ENCODE data around the gene TXNDC16.

DNA sequence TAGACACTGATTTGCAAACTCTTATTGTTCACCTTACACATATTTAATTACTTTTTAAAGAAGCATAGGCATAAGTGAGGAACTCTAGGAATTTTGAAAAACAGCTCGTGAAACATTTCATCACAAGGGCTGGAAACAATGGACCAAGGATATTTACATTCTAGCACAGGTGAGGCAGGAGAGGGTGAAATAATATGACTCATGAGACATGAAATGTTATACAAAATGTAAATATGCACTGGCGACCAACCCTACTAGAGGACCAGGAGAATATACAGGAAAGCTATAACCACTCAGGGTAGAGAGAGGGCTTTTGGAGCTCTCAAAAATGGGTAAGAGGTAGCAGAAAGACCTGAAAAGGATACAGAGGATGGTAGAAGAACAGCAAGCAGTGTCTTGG, 122.9 kb downstream of the TXNDC16 start:
- TF ChIP-seq, protein P1, sequence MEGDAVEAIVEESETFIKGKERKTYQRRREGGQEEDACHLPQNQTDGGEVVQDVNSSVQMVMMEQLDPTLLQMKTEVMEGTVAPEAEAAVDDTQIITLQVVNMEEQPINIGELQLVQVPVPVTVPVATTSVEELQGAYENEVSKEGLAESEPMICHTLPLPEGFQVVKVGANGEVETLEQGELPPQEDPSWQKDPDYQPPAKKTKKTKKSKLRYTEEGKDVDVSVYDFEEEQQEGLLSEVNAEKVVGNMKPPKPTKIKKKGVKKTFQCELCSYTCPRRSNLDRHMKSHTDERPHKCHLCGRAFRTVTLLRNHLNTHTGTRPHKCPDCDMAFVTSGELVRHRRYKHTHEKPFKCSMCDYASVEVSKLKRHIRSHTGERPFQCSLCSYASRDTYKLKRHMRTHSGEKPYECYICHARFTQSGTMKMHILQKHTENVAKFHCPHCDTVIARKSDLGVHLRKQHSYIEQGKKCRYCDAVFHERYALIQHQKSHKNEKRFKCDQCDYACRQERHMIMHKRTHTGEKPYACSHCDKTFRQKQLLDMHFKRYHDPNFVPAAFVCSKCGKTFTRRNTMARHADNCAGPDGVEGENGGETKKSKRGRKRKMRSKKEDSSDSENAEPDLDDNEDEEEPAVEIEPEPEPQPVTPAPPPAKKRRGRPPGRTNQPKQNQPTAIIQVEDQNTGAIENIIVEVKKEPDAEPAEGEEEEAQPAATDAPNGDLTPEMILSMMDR (IDR thresholded peaks at IDR 0.05), result no peak
- TF ChIP-seq POLR2AphosphoS5 (IDR thresholded peaks at IDR 0.05), result no peak
- TF ChIP-seq POLR2A (IDR thresholded peaks at IDR 0.05), result no peak
- no peak for TF ChIP-seq EP300 (IDR thresholded peaks at IDR 0.05)
